NCI-H1694 treated with DMSO at 0.1 percent for 48 hours (cell line): Measurements from ENCODE around the gene SEMG2.

Experiments used
- DNase-seq: peaks from one replicate; lab custom pipeline; 2025; lab: John Stamatoyannopoulos, UW

The SEMG2 gene

GRCh38 chr20:45230631-45231030 lies 9.5 kb downstream of the SEMG2 start:
- DNase-seq, result no peak

- no peak for DNase-seq
These were observed 14.8 kb downstream of the SEMG2 start for GRCh38 chr20:45235995-45236394.

GRCh38 chr20:45238139-45238538 lies 17.0 kb downstream of the SEMG2 start:
- DNase-seq, result no peak

- no peak for DNase-seq
These were observed 24.9 kb downstream of the SEMG2 start for GRCh38 chr20:45246109-45246508.

- DNase-seq, result no peak
These were observed 26.7 kb downstream of the SEMG2 start for GRCh38 chr20:45247865-45248264.

- DNase-seq, result no peak
These were observed 27.4 kb downstream of the SEMG2 start for GRCh38 chr20:45248609-45249008.

- no peak for DNase-seq
These were observed 30.8 kb downstream of the SEMG2 start for GRCh38 chr20:45251884-45252560.

GRCh38 chr20:45253261-45253660 lies 32.1 kb downstream of the SEMG2 start:
- no peak for DNase-seq

GRCh38 chr20:45254383-45255262 lies 33.5 kb downstream of the SEMG2 start, which contains the start of gene SLPI:
TSS of gene SLPI (minus strand) at chr20:45254564. CDS start at chr20:45254543, 21 bp downstream.
- DNase-seq, result no peak

GRCh38 chr20:45257161-45257560 lies 36.0 kb downstream of the SEMG2 start:
- DNase-seq, result no peak

- no peak for DNase-seq
These were observed 36.5 kb downstream of the SEMG2 start for GRCh38 chr20:45257711-45258110.

- no peak for DNase-seq
These were observed 37.1 kb downstream of the SEMG2 start for GRCh38 chr20:45258259-45258658.

- DNase-seq, result no peak
These were observed 37.5 kb downstream of the SEMG2 start for GRCh38 chr20:45258664-45259063.

- DNase-seq, result no peak
These were observed 42.5 kb downstream of the SEMG2 start for GRCh38 chr20:45263556-45264266.

- DNase-seq, result no peak
These were observed 45.8 kb downstream of the SEMG2 start for GRCh38 chr20:45266977-45267376.

GRCh38 chr20:45268531-45268930 lies 47.4 kb downstream of the SEMG2 start:
- DNase-seq, result no peak

- no peak for DNase-seq
These were observed 47.9 kb downstream of the SEMG2 start for GRCh38 chr20:45269056-45269455.

- DNase-seq, result no peak
These were observed 48.6 kb downstream of the SEMG2 start for GRCh38 chr20:45269754-45270270.
